GM18499 (cell line): ENCODE results near the gene APOA4.
"Not testable (repeated sequence)": the region's sequence is repeated elsewhere in the genome, so short reads cannot be mapped to it uniquely, and the experiment has no call there.

Source experiments
- ATAC-seq: cut with Tn5 transposase; IDR thresholded peaks from one replicate; pipeline ENCODE4 v1.9.1; 2021; ENCODE audit warnings: moderate number of reproducible peaks; ENCODE audit not compliant: insufficient read depth, unreplicated experiment

APOA4 gene

GRCh38 chr11:116849486-116849885 is 26.4 kb upstream of the APOA4 start:
- no peak for ATAC-seq

- ATAC-seq = no peak
These were observed 26.0 kb upstream of the APOA4 start for GRCh38 chr11:116849060-116849459.

GRCh38 chr11:116847612-116848011 is 24.5 kb upstream of the APOA4 start:
- no peak for ATAC-seq

- no peak for ATAC-seq
These were observed 21.6 kb upstream of the APOA4 start for GRCh38 chr11:116844722-116845121.

GRCh38 chr11:116843661-116844060 is 20.6 kb upstream of the APOA4 start:
- ATAC-seq = no peak

GRCh38 chr11:116842909-116843308 is 19.8 kb upstream of the APOA4 start:
- ATAC-seq = no peak

- no peak for ATAC-seq
These were observed 19.0 kb upstream of the APOA4 start for GRCh38 chr11:116842117-116842516.

GRCh38 chr11:116840746-116841296 is 17.7 kb upstream of the APOA4 start:
- no peak for ATAC-seq

- ATAC-seq = no peak
These were observed 17.2 kb upstream of the APOA4 start for GRCh38 chr11:116840224-116840745.

GRCh38 chr11:116838321-116839084 is 15.4 kb upstream of the APOA4 start:
- ATAC-seq = no peak

GRCh38 chr11:116837231-116838091 is 14.4 kb upstream of the APOA4 start, which contains the start of gene APOA1:
Gene APOA1 (minus strand): TSS chr11:116837622. CDS start chr11:116837387, 235 bp downstream.
- ATAC-seq = no peak

GRCh38 chr11:116836632-116836991 is 13.5 kb upstream of the APOA4 start:
- ATAC-seq = no peak

- peak; percentile 45 for ATAC-seq
These were observed 12.9 kb upstream of the APOA4 start for GRCh38 chr11:116835791-116836631.

- ATAC-seq = no peak
These were observed 12.1 kb upstream of the APOA4 start for GRCh38 chr11:116835042-116835772.

GRCh38 chr11:116834535-116835041 is 11.5 kb upstream of the APOA4 start:
- not testable (repeated sequence) for ATAC-seq

GRCh38 chr11:116833816-116834534 is 10.9 kb upstream of the APOA4 start:
- no peak for ATAC-seq

- no peak for ATAC-seq
These were observed 10.3 kb upstream of the APOA4 start for GRCh38 chr11:116833491-116833815.
